ENCODE measurements around the gene MCM10.

DNA sequence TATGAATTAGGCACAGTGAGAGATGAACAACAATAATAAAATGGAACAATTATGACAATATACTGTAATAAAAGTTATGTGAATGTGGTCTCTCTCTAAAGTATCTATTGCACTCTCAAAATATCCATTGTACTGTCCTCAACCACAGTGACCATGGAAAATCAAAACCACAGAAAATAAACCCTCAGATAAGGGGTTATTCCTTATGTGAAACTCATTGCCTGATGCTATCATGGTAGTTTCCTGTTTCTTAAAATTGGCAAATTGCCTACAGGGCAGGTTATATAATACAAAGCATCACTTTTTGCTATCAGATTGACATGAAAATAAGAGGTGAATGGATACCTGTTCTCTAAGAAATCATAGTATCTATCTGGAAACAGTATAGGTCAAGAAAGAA, 3.8 kb downstream of the MCM10 start:
- TF ChIP-seq POLR2A (IDR thresholded peaks at IDR 0.05) (no peak), POLR2AphosphoS5 (IDR thresholded peaks at IDR 0.05) (no peak), EP300 (IDR thresholded peaks at IDR 0.05) (no peak)
- TF ChIP-seq, protein P1, sequence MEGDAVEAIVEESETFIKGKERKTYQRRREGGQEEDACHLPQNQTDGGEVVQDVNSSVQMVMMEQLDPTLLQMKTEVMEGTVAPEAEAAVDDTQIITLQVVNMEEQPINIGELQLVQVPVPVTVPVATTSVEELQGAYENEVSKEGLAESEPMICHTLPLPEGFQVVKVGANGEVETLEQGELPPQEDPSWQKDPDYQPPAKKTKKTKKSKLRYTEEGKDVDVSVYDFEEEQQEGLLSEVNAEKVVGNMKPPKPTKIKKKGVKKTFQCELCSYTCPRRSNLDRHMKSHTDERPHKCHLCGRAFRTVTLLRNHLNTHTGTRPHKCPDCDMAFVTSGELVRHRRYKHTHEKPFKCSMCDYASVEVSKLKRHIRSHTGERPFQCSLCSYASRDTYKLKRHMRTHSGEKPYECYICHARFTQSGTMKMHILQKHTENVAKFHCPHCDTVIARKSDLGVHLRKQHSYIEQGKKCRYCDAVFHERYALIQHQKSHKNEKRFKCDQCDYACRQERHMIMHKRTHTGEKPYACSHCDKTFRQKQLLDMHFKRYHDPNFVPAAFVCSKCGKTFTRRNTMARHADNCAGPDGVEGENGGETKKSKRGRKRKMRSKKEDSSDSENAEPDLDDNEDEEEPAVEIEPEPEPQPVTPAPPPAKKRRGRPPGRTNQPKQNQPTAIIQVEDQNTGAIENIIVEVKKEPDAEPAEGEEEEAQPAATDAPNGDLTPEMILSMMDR (IDR thresholded peaks at IDR 0.05), result no peak
